Endothelial cell of umbilical vein (primary cell): ENCODE data around the gene NPIPA1. TPM values are rescaled to one million over a fixed set of nuclear protein-coding genes. Genes with fewer than 3 reads are reported as not detected.
"Not testable (repeated sequence)": the region's sequence is repeated elsewhere in the genome, so short reads cannot be mapped to it uniquely, and the experiment has no call there.

Experiments used
- BruUV-seq: library from RNA; stranded (reverse); fragments of 400-500 nt; replicated peaks from 2 replicates; lab custom pipeline; 2021; lab: Mats Ljungman, UMichigan
- CTCF ChIA-PET: fragments of 300-600, 350-600 bp; sonication (Branson Sonifier 250); formaldehyde crosslinking; loops from one replicate; lab custom pipeline; 2021; ENCODE audit warnings: antibody characterized with exemption, inconsistent platforms; lab: Charles Lee
- POLR2A ChIA-PET: fragments of 300-600, 350-600 bp; sonication (Branson Sonifier 250); formaldehyde crosslinking; loops from one replicate; lab custom pipeline; 2021; ENCODE audit warnings: antibody characterized with exemption, inconsistent platforms; lab: Charles Lee
- DNase-seq: peaks from one replicate; pipeline ENCODE4 v3.0.0-alpha.2; 2011; ENCODE audit warnings: low read depth, low spot score
- FAIRE-seq: peaks from 2 replicates; lab custom pipeline; 2011; peaks lifted over from hg19 to GRCh38; lab: Jason Lieb, UNC
- H2AFZ ChIP-seq: 2 replicates; pipeline ENCODE4 v1.6.0; 2012; ENCODE audit warnings: low read depth, low read length, control low read depth, inconsistent platforms
- H3K27ac ChIP-seq: 2 replicates; pipeline ENCODE4 v1.5.1; 2011; ENCODE audit warnings: low read depth, mild to moderate bottlenecking, control low read depth, low read length, moderate library complexity; ENCODE audit not compliant: insufficient read depth
- H3K27me3 ChIP-seq, 2 experiments: 2 replicates each; pipeline versions ENCODE4 v1.6.0 to v1.6.1; 2011; ENCODE audit warnings: low read length in 2 of 2, mixed read lengths in 1 of 2; ENCODE audit not compliant: control insufficient read depth in 2 of 2, insufficient read depth in 2 of 2
- H3K36me3 ChIP-seq, 2 experiments: 2 replicates in 1 of 2; 3 replicates in 1 of 2; pipeline ENCODE4 v1.5.1; 2011; ENCODE audit warnings: low read length in 2 of 2, mild to moderate bottlenecking in 1 of 2, moderate library complexity in 1 of 2; ENCODE audit not compliant: control insufficient read depth in 2 of 2, insufficient read depth in 2 of 2; ENCODE audit errors: extremely low read depth in 1 of 2
- H3K4me1 ChIP-seq: 3 replicates; pipeline ENCODE4 v1.5.1; 2011; ENCODE audit warnings: mild to moderate bottlenecking, low read length; ENCODE audit not compliant: control insufficient read depth, insufficient read depth; ENCODE audit errors: extremely low read depth
- H3K4me2 ChIP-seq: 2 replicates; pipeline ENCODE4 v1.6.1; 2011; ENCODE audit warnings: low read length, control low read depth, mixed read lengths; ENCODE audit not compliant: insufficient read depth
- H3K4me3 ChIP-seq, 3 experiments: fragments of 200-600 bp in 1 of 3; sonication (generic), shearing (Covaris generic) in 1 of 3; replicated peaks in 1 of 3; 2 replicates each; pipeline ENCODE4 v1.5.1; 2011 to 2016; ENCODE audit warnings: control low read depth in 3 of 3, low read length in 3 of 3, mild to moderate bottlenecking in 2 of 3, inconsistent platforms in 1 of 3, low read depth in 1 of 3, moderate library complexity in 1 of 3; ENCODE audit not compliant: insufficient read depth in 1 of 3
- H3K79me2 ChIP-seq: 2 replicates; pipeline ENCODE4 v1.6.0; 2012; ENCODE audit warnings: low read length, inconsistent platforms; ENCODE audit not compliant: control insufficient read depth, insufficient read depth
- H3K9ac ChIP-seq: replicated peaks from 2 replicates; pipeline ENCODE3; 2011; ENCODE audit warnings: low read length, control low read depth; ENCODE audit not compliant: insufficient read depth; ENCODE audit errors: extremely low read depth
- H3K9me1 ChIP-seq: replicated peaks from 3 replicates; pipeline ENCODE4 v1.6.0; 2011; ENCODE audit warnings: mild to moderate bottlenecking, low read length; ENCODE audit not compliant: control insufficient read depth, insufficient read depth; ENCODE audit errors: extremely low read depth
- H3K9me3 ChIP-seq: replicated peaks from 2 replicates; pipeline ENCODE4 v1.5.1; 2012; ENCODE audit warnings: low read length, inconsistent platforms; ENCODE audit not compliant: control insufficient read depth, insufficient read depth
- H4K20me1 ChIP-seq: replicated peaks from 2 replicates; pipeline ENCODE3; 2011; ENCODE audit warnings: mild to moderate bottlenecking, low read length; ENCODE audit not compliant: control insufficient read depth, insufficient read depth; ENCODE audit errors: extremely low read depth
- CTCF ChIP-seq, 2 donors: IDR thresholded peaks; 1 replicate in 1 of 2; 2 replicates in 1 of 2; pipeline ENCODE4 v1.5.1; 2011; ENCODE audit warnings: low read length in 2 of 2, mild to moderate bottlenecking in 2 of 2, moderate library complexity in 2 of 2, control low read depth in 1 of 2, inconsistent platforms in 1 of 2, low read depth in 1 of 2; ENCODE audit not compliant: insufficient read depth in 1 of 2; ENCODE audit errors: extremely low read depth in 1 of 2
- EZH2 ChIP-seq: IDR thresholded peaks from 2 replicates; pipeline ENCODE4 v1.6.1; 2012; ENCODE audit warnings: borderline replicate concordance, low read depth, mild to moderate bottlenecking, moderate library complexity, low read length, inconsistent platforms; ENCODE audit not compliant: severe bottlenecking
- FOS ChIP-seq: IDR thresholded peaks from 2 replicates; pipeline ENCODE4 v1.6.1; 2011; ENCODE audit warnings: mild to moderate bottlenecking, low read length, moderate library complexity, borderline replicate concordance; ENCODE audit not compliant: insufficient read depth
- GATA2 ChIP-seq: IDR thresholded peaks from 2 replicates; pipeline ENCODE4 v1.7.0; 2011; ENCODE audit warnings: low read depth, mild to moderate bottlenecking, moderate library complexity, mixed read lengths, low read length; ENCODE audit not compliant: insufficient read length, insufficient read depth
- JUN ChIP-seq: IDR thresholded peaks from 2 replicates; pipeline ENCODE4 v1.6.1; 2011; ENCODE audit warnings: borderline replicate concordance, low read depth; ENCODE audit not compliant: insufficient read length, insufficient read depth
- MAX ChIP-seq: IDR thresholded peaks from 2 replicates; pipeline ENCODE4 v1.6.1; 2011; ENCODE audit not compliant: insufficient read depth, insufficient read length
- MYC ChIP-seq: IDR thresholded peaks from one replicate; pipeline ENCODE4 v1.6.1; 2011; ENCODE audit warnings: mild to moderate bottlenecking, low read depth, low read length
- POLR2A ChIP-seq: IDR thresholded peaks from 2 replicates; pipeline ENCODE4 v1.6.1; 2012; ENCODE audit warnings: low read depth, mild to moderate bottlenecking, control low read depth, low read length
- POLR2AphosphoS5 ChIP-seq: IDR thresholded peaks from 2 replicates; pipeline ENCODE4 v1.6.1; 2012; ENCODE audit warnings: low read depth, mild to moderate bottlenecking, control low read depth, low read length, moderate library complexity; ENCODE audit not compliant: insufficient read depth
- dilution Hi-C: fragments of 300-500 bp; cut with MboI; formaldehyde crosslinking; loops from one replicate; pipeline ENCODE4 v1.15.0; 2019; ENCODE audit warnings: low sequenced_read_pairs; ENCODE audit not compliant: extremely low pct_ligation_motif_present
- intact Hi-C: fragments of 100-400 bp; cut with micrococcal nuclease; formaldehyde crosslinking; loops from one replicate; pipeline ENCODE4 v1.10.0; 2022
- polyA plus RNA-seq, 4 experiments: library from polyadenylated mRNA; depleted of rRNA in 3 of 4; stranded (reverse) in 3 of 4; unstranded in 1 of 4; fragments of >200 nt; gene quantifications; 2 replicates each; pipeline versions ENCODE4 v1.2.1 to v1.2.3, GENCODE V29; 2011 to 2012; ENCODE audit warnings: missing spikeins in 1 of 4
- total RNA-seq: library from RNA; stranded (reverse); gene quantifications from 2 replicates; pipeline ENCODE4 v1.2.3, GENCODE V29; 2021

NPIPA1 gene
- total and polyA plus RNA-seq, 2 donors (not counting 3 experiments of a cell fraction or from before 2014, with no cell fraction given), result 53.2 to 96.1 TPM

GRCh38 chr16:14942686-14943085 is 5.4 kb downstream of the NPIPA1 start:
- H3K9ac ChIP-seq, H3K27me3 ChIP-seq, H3K4me1 ChIP-seq, H3K4me2 ChIP-seq, FAIRE-seq, H3K9me1 ChIP-seq, BruUV-seq, H3K36me3 ChIP-seq, dilution Hi-C loops, H2AFZ ChIP-seq, DNase-seq, H3K4me3 ChIP-seq, H4K20me1 ChIP-seq, H3K79me2 ChIP-seq, H3K27ac ChIP-seq, CTCF ChIA-PET, POLR2A ChIA-PET, intact Hi-C loops, H3K9me3 ChIP-seq: not testable (repeated sequence)

- no peak overlapping the region for H3K27ac ChIP-seq
- H3K9ac ChIP-seq, result no peak overlapping the region
- H3K9me3 ChIP-seq, result no peaks in the 10 kb centered on the region
- FAIRE-seq (peak; percentile 38), DNase-seq (no peak)
- H4K20me1 ChIP-seq, result peaks cover 4% of the 10 kb centered on the region
- POLR2A ChIA-PET, result no interaction called here
- BruUV-seq, result no TSS peak
- H3K4me2 ChIP-seq, result no peak overlapping the region
- no peaks in the 10 kb centered on the region for H3K4me1 ChIP-seq
- dilution Hi-C loops, result no loop called here
- H3K36me3 ChIP-seq, result no peaks in the 10 kb centered on the region
- H3K79me2 ChIP-seq, result no peaks in the 10 kb centered on the region
- H3K9me1 ChIP-seq, result no peaks in the 10 kb centered on the region
- no peak overlapping the region for H2AFZ ChIP-seq
- intact Hi-C loops, result no loop called here
- CTCF ChIA-PET, result interaction anchor here (1.1 kb wide), 1 partner anchor 8 kb away, joined by 3 read pairs; no protein-coding TSS in a partner anchor
- no peak overlapping the region for H3K4me3 ChIP-seq
- no peak for TF ChIP-seq GATA2
- no peak for TF ChIP-seq FOS
- TF ChIP-seq MYC, result no peak
- TF ChIP-seq CTCF (IDR thresholded peaks at IDR 0.05; ENCODE audit: extremely low read depth in 1 of 2, insufficient read depth in 1 of 2, low read depth in 1 of 2, low read length in 2 of 2), result no peak
- TF ChIP-seq MAX, result no peak
- TF ChIP-seq POLR2AphosphoS5, result no peak
- no peak for TF ChIP-seq POLR2A
- no peak for TF ChIP-seq JUN
- TF ChIP-seq EZH2, result no peak
- peaks cover 0 to 4% of the 10 kb centered on the region in 2 experiments for H3K27me3 ChIP-seq
Observed at GRCh38 chr16:14955546-14956231, 18.4 kb downstream of the NPIPA1 start.
